ENCODE results near the gene RNF135. TPM values are rescaled to one million over a fixed set of nuclear protein-coding genes. Genes with fewer than 3 reads are reported as not detected.

RNF135 gene
- total RNA-seq, 1 experiment from 2014 or later = 1.0 TPM

DNA sequence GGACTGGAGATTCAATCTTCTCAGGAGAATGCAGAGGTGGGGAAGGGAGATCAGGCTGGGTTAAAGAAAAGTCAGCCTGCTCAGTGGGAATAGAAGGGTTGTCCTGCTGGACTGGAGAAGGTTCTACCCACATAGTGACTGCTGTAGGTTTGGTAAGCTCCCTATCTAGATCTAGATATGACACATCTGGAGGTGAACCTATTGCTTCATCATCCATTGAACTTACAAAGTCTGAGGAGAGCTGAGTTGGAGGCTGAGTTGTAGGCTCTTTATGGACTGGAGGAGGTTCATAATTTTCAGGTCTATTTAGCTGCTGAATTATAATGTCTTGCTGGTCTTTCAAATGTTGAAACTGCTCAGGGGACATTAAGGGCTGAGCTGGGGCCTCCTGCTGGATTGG, 77.9 kb downstream of the RNF135 start:
- H3K27me3 ChIP-seq = no peaks in the 10 kb centered on the region
- peaks cover 17% of the 10 kb centered on the region for H3K4me1 ChIP-seq
- no peaks in the 10 kb centered on the region for H3K36me3 ChIP-seq
- no peaks in the 10 kb centered on the region; the same call in 1 of the 2 replicates for H3K9me3 ChIP-seq (replicated peaks)
- H3K27ac ChIP-seq = no peak overlapping the region
- H3K4me3 ChIP-seq = no peak overlapping the region
- DNase-seq = no peak

Other genes starting within 250 kb of the RNF135 start
- gene CRLF3, start 146.3 kb upstream of the RNF135 start, total RNA-seq (2014; rRNA removed; shearing (Covaris generic)) = 26.5 and 28.6 TPM in 2 replicates
- 28.3 and 37.6 TPM in 2 replicates for gene ATAD5, start 139.1 kb upstream of the RNF135 start, total RNA-seq (2014; rRNA removed; shearing (Covaris generic))
- gene TEFM, start 64.8 kb upstream of the RNF135 start, total RNA-seq (2014; rRNA removed; shearing (Covaris generic)) = 16.0 and 18.1 TPM in 2 replicates
- gene ADAP2, start 49.1 kb upstream of the RNF135 start, total RNA-seq (2014; rRNA removed; shearing (Covaris generic)) = 0.30 TPM in 1 of 2 replicates, not detected in the other
- 48.3 and 57.0 TPM in 2 replicates for gene NF1, start 123.9 kb downstream of the RNF135 start, total RNA-seq (2014; rRNA removed; shearing (Covaris generic))

All from SJCRH30 (cell line).